Neural cell (in vitro differentiated cells): Measurements from ENCODE around the gene CTDNEP1.

Experiments
- EP300 ChIP-seq: fragments of 450-650 bp; conservative IDR thresholded peaks from 2 replicates; pipeline ENCODE4 v1.6.1; 2014; ENCODE audit warnings: antibody characterized with exemption, mild to moderate bottlenecking, moderate library complexity; ENCODE audit not compliant: poor library complexity, severe bottlenecking
- EZH2 ChIP-seq: fragments of 200-600, 300-800 bp; shearing (Covaris generic), sonication (generic); IDR thresholded peaks from 2 replicates; pipeline ENCODE4 v1.6.1; 2014; ENCODE audit warnings: antibody characterized with exemption, low read length, borderline replicate concordance, mild to moderate bottlenecking; ENCODE audit not compliant: insufficient read depth, poor library complexity, severe bottlenecking
- MXI1 ChIP-seq: fragments of 450-650 bp; conservative IDR thresholded peaks from 2 replicates; pipeline ENCODE4 v1.6.1; 2014; ENCODE audit warnings: antibody characterized with exemption, mild to moderate bottlenecking; ENCODE audit not compliant: poor library complexity, severe bottlenecking
- POLR2AphosphoS5 ChIP-seq: IDR thresholded peaks from 2 replicates; pipeline ENCODE4 v1.6.1; 2012
- RAD21 ChIP-seq: fragments of 450-650 bp; conservative IDR thresholded peaks from 2 replicates; pipeline ENCODE4 v1.6.1; 2014; ENCODE audit warnings: antibody characterized with exemption, mild to moderate bottlenecking, moderate library complexity
- TF ChIP-seq, protein P1 (sequence below): IDR thresholded peaks from 2 replicates; pipeline ENCODE4 v1.6.1; 2012; ENCODE audit warnings: borderline replicate concordance
- TF ChIP-seq, protein P2 (sequence below): fragments of 450-650 bp; IDR thresholded peaks from 2 replicates; pipeline ENCODE4 v1.5.1; 2014; ENCODE audit warnings: antibody characterized with exemption, mild to moderate bottlenecking, moderate library complexity; ENCODE audit not compliant: poor library complexity, severe bottlenecking

GRCh38 chr17:7226721-7227710, 24.5 kb downstream of the CTDNEP1 start:
- TF ChIP-seq, protein P1, sequence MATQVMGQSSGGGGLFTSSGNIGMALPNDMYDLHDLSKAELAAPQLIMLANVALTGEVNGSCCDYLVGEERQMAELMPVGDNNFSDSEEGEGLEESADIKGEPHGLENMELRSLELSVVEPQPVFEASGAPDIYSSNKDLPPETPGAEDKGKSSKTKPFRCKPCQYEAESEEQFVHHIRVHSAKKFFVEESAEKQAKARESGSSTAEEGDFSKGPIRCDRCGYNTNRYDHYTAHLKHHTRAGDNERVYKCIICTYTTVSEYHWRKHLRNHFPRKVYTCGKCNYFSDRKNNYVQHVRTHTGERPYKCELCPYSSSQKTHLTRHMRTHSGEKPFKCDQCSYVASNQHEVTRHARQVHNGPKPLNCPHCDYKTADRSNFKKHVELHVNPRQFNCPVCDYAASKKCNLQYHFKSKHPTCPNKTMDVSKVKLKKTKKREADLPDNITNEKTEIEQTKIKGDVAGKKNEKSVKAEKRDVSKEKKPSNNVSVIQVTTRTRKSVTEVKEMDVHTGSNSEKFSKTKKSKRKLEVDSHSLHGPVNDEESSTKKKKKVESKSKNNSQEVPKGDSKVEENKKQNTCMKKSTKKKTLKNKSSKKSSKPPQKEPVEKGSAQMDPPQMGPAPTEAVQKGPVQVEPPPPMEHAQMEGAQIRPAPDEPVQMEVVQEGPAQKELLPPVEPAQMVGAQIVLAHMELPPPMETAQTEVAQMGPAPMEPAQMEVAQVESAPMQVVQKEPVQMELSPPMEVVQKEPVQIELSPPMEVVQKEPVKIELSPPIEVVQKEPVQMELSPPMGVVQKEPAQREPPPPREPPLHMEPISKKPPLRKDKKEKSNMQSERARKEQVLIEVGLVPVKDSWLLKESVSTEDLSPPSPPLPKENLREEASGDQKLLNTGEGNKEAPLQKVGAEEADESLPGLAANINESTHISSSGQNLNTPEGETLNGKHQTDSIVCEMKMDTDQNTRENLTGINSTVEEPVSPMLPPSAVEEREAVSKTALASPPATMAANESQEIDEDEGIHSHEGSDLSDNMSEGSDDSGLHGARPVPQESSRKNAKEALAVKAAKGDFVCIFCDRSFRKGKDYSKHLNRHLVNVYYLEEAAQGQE = no peak
- TF ChIP-seq, protein P2, sequence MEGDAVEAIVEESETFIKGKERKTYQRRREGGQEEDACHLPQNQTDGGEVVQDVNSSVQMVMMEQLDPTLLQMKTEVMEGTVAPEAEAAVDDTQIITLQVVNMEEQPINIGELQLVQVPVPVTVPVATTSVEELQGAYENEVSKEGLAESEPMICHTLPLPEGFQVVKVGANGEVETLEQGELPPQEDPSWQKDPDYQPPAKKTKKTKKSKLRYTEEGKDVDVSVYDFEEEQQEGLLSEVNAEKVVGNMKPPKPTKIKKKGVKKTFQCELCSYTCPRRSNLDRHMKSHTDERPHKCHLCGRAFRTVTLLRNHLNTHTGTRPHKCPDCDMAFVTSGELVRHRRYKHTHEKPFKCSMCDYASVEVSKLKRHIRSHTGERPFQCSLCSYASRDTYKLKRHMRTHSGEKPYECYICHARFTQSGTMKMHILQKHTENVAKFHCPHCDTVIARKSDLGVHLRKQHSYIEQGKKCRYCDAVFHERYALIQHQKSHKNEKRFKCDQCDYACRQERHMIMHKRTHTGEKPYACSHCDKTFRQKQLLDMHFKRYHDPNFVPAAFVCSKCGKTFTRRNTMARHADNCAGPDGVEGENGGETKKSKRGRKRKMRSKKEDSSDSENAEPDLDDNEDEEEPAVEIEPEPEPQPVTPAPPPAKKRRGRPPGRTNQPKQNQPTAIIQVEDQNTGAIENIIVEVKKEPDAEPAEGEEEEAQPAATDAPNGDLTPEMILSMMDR = no peak
- TF ChIP-seq RAD21 (no peak), EP300 (no peak), MXI1 (no peak), EZH2 (no peak), POLR2AphosphoS5 (no peak)
